Measurements from ENCODE around the gene CREBZF. TPM values are rescaled to one million over a fixed set of nuclear protein-coding genes. Genes with fewer than 3 reads are reported as not detected.
"Not testable (repeated sequence)": the region's sequence is repeated elsewhere in the genome, so short reads cannot be mapped to it uniquely, and the experiment has no call there.

The CREBZF gene
- total and polyA plus RNA-seq, 2 donors (not counting 1 experiment from before 2014, with no cell fraction given): 20.5 to 40.3 TPM

GRCh38 chr11:85620256-85620655 lies 44.7 kb downstream of the CREBZF start:
- Histone ChIP-seq H3K4me3 (replicated peaks in 1 of 4; ENCODE audit: control extremely low read depth in 1 of 4, insufficient read depth in 1 of 4, low read depth in 3 of 4, low read length in 4 of 4) (no peak overlapping the region), H2AFZ (ENCODE audit: low read length) (no peak overlapping the region), H3K9me3 (ENCODE audit: control insufficient read depth, insufficient read depth, low read depth, low read length) (no peaks in the 10 kb centered on the region), H4K20me1 (ENCODE audit: control insufficient read depth, extremely low read depth, insufficient read depth, low read length) (no peaks in the 10 kb centered on the region), H3K4me2 (ENCODE audit: extremely low read depth, insufficient read depth, low read length) (no peak overlapping the region), H3K27ac (ENCODE audit: insufficient read depth, low read length) (no peak overlapping the region), H3K79me2 (ENCODE audit: control insufficient read depth, insufficient read depth, low read length) (no peaks in the 10 kb centered on the region), H3K9ac (ENCODE audit: insufficient read depth, low read length) (no peak overlapping the region), H3K27me3 (ENCODE audit: control insufficient read depth, insufficient read depth, low read length) (no peaks in the 10 kb centered on the region), H3K36me3 (ENCODE audit: control insufficient read depth, insufficient read depth, low read length) (no peaks in the 10 kb centered on the region), H3K4me1 (ENCODE audit: control insufficient read depth, extremely low read depth, insufficient read depth, low read length) (no peaks in the 10 kb centered on the region)
- TF ChIP-seq CTCF (conservative IDR thresholded peaks at IDR 0.05 in 1 of 2, IDR thresholded peaks at IDR 0.05 in 1 of 2; ENCODE audit: low read depth in 1 of 2, low read length in 2 of 2) (no peak), EZH2 (IDR thresholded peaks at IDR 0.05; ENCODE audit: low read length, missing control alignments) (no peak)
- DNase-seq (ENCODE audit: low read depth in 2 of 2): no peak

- no peaks in the 10 kb centered on the region for H3K36me3 ChIP-seq (ENCODE audit: control insufficient read depth, insufficient read depth, low read length)
- H3K27ac ChIP-seq (ENCODE audit: insufficient read depth, low read length): no peak overlapping the region
- TF ChIP-seq CTCF (conservative IDR thresholded peaks at IDR 0.05 in 1 of 2, IDR thresholded peaks at IDR 0.05 in 1 of 2; ENCODE audit: low read depth in 1 of 2, low read length in 2 of 2): no peak
- TF ChIP-seq EZH2 (IDR thresholded peaks at IDR 0.05; ENCODE audit: low read length, missing control alignments): no peak
- no peak overlapping the region for H3K4me3 ChIP-seq (replicated peaks in 1 of 4; ENCODE audit: control extremely low read depth in 1 of 4, insufficient read depth in 1 of 4, low read depth in 3 of 4, low read length in 4 of 4)
- H4K20me1 ChIP-seq (ENCODE audit: control insufficient read depth, extremely low read depth, insufficient read depth, low read length): no peaks in the 10 kb centered on the region
- H3K27me3 ChIP-seq (ENCODE audit: control insufficient read depth, insufficient read depth, low read length): no peaks in the 10 kb centered on the region
- H2AFZ ChIP-seq (ENCODE audit: low read length): no peak overlapping the region
- no peak overlapping the region for H3K4me2 ChIP-seq (ENCODE audit: extremely low read depth, insufficient read depth, low read length)
- no peak overlapping the region for H3K9ac ChIP-seq (ENCODE audit: insufficient read depth, low read length)
- H3K9me3 ChIP-seq (ENCODE audit: control insufficient read depth, insufficient read depth, low read depth, low read length): no peaks in the 10 kb centered on the region
- DNase-seq (ENCODE audit: low read depth in 2 of 2): peak in 1 of 2 donors; percentile 4
- no peaks in the 10 kb centered on the region for H3K4me1 ChIP-seq (ENCODE audit: control insufficient read depth, extremely low read depth, insufficient read depth, low read length)
- H3K79me2 ChIP-seq (ENCODE audit: control insufficient read depth, insufficient read depth, low read length): no peaks in the 10 kb centered on the region
Measured at GRCh38 chr11:85619499-85619898, 45.4 kb downstream of the CREBZF start.

- not testable (repeated sequence) for H3K79me2 ChIP-seq (ENCODE audit: control insufficient read depth, insufficient read depth, low read length); H3K4me2 ChIP-seq (ENCODE audit: extremely low read depth, insufficient read depth, low read length); H2AFZ ChIP-seq (ENCODE audit: low read length); H3K9me3 ChIP-seq (ENCODE audit: control insufficient read depth, insufficient read depth, low read depth, low read length); H3K36me3 ChIP-seq (ENCODE audit: control insufficient read depth, insufficient read depth, low read length); H4K20me1 ChIP-seq (ENCODE audit: control insufficient read depth, extremely low read depth, insufficient read depth, low read length); H3K9ac ChIP-seq (ENCODE audit: insufficient read depth, low read length); H3K27me3 ChIP-seq (ENCODE audit: control insufficient read depth, insufficient read depth, low read length); H3K4me3 ChIP-seq (replicated peaks in 1 of 4; ENCODE audit: control extremely low read depth in 1 of 4, insufficient read depth in 1 of 4, low read depth in 3 of 4, low read length in 4 of 4); DNase-seq (ENCODE audit: low read depth in 2 of 2); H3K4me1 ChIP-seq (ENCODE audit: control insufficient read depth, extremely low read depth, insufficient read depth, low read length); H3K27ac ChIP-seq (ENCODE audit: insufficient read depth, low read length)
Measured at GRCh38 chr11:85611643-85612042, 53.3 kb downstream of the CREBZF start.

Other genes with a start within 250 kb of the CREBZF start
- gene DLG2, start 37.8 kb downstream of the CREBZF start, total RNA-seq: 2.1 and 2.3 TPM in 2 replicates
- 0.54 and 0.77 TPM in 2 replicates for gene DLG2, start 37.8 kb downstream of the CREBZF start, polyA plus RNA-seq
- gene TMEM126B, start 36.5 kb downstream of the CREBZF start, total RNA-seq: 61.4 and 70.5 TPM in 2 replicates
- 74.4 and 84.5 TPM in 2 replicates for gene TMEM126B, start 36.5 kb downstream of the CREBZF start, polyA plus RNA-seq
- gene TMEM126A, start 17.2 kb downstream of the CREBZF start, total RNA-seq: 36.0 and 36.7 TPM in 2 replicates
- gene TMEM126A, start 17.2 kb downstream of the CREBZF start, polyA plus RNA-seq: 63.9 and 76.6 TPM in 2 replicates
- 2.8 and 4.1 TPM in 2 replicates for gene CCDC89, start 21.1 kb upstream of the CREBZF start, total RNA-seq
- gene CCDC89, start 21.1 kb upstream of the CREBZF start, polyA plus RNA-seq: 2.3 and 2.9 TPM in 2 replicates
- gene SYTL2, start 146.0 kb upstream of the CREBZF start, total RNA-seq: 39.8 and 165 TPM in 2 replicates
- 148 and 387 TPM in 2 replicates for gene SYTL2, start 146.0 kb upstream of the CREBZF start, polyA plus RNA-seq
- under 0.01 TPM in 1 of 2 replicates, not detected in the other for gene CCDC83, start 190.3 kb upstream of the CREBZF start, total RNA-seq
- gene CCDC83, start 190.3 kb upstream of the CREBZF start, polyA plus RNA-seq: not detected in 2 replicates

Measured in fibroblast of lung (primary cell).